HG02588 (cell line): ENCODE measurements around the gene DRAM2.
"Not testable (repeated sequence)": the region's sequence is repeated elsewhere in the genome, so short reads cannot be mapped to it uniquely, and the experiment has no call there.

Source experiments
- ATAC-seq: cut with Tn5 transposase; IDR thresholded peaks from one replicate; pipeline ENCODE4 v1.9.1; 2021; ENCODE audit warnings: mild to moderate bottlenecking, moderate library complexity; ENCODE audit not compliant: unreplicated experiment

DRAM2 gene

GRCh38 chr1:111084999-111085398, 54.9 kb downstream of the DRAM2 start:
- ATAC-seq, result no peak

DNA sequence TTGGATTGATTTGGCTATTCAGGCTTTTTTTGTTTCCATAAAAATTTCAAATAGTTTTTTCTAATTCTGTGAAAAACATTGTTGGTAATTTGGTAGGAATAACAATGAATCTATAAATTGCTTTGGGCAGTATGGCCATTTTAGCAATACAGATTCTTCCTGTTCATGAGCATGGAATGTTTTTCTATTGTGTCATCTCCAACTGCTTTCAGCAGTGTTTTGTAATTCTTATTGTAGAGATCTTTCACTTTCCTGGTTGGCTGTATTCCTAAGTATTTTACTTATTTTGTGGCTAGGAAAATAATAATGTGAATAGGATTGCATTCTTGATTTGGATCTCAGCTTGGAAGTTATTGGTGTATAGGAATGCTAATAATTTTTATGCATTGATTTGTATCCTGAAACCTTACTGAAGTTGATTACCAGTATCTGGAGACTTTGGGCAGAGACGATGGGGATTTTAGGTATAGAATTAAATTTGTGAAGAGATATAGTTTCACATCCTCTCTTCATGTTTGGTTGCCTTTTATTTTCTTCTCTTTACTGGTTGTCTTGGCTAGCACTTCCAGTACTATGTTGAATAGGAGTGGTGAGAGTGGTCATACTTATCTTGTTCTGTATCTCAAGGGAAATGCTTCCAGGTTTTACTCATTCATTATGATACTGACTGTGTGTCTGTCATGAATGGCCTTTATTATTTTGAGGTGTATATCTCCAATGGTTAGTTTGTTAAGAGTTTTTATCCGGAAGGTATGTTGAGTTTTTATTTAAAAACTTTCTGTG, 57.3 kb downstream of the DRAM2 start:
- ATAC-seq, result no peak

DNA sequence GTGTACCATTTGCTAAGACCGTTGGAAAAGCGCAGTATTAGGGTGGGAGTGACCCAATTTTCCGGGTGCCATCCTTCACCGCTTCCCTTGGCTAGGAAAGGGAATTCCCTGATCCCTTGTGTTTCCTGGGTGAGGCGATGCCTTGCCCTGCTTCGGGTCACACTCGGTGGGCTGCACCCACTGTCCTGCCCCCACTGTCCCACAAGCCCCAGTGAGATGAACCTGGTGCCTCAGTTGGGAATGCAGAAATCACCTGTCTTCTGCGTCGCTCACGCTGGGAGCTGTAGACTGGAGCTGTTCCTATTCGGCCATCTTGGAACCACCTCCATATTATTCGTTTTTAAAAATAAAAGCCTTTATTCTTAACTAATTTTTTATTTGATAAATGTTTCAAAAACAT, 60.6 kb downstream of the DRAM2 start:
- ATAC-seq, result not testable (repeated sequence)

DNA sequence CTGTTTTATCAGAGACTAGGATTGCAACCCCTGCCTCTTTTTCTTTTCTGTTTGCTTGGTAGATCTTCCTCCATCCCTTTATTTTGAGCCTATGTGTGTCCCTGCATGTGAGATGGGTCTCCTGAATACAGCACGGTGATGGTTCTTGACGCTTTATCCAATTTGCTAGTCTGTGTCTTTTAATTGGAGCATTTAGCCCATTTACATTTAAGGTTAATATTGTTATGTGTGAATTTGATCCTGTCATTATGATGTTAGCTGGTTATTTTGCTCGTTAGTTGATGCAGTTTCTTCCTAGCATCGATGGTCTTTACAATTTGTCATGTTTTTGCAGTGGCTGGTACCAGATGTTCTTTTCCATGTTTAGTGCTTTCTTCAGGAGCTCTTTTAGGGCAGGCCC, 62.6 kb downstream of the DRAM2 start:
- not testable (repeated sequence) for ATAC-seq
